Right atrium auricular region (tissue), 2 donors: ENCODE data around the gene AKAP13. TPM values are rescaled to one million over a fixed set of nuclear protein-coding genes. Genes with fewer than 3 reads are reported as not detected.

Source experiments
- DNase-seq: peaks from one replicate; pipeline ENCODE4 v3.0.0-alpha.2; 2019; ENCODE audit warnings: low spot score
- H3K27ac ChIP-seq, 2 donors: fragments of 200-600 bp; sonication (generic); 1 replicate in 1 of 2; 2 replicates in 1 of 2; pipeline ENCODE4 v1.5.1; 2016 to 2019
- H3K27me3 ChIP-seq, 2 donors: fragments of 200-600 bp; sonication (generic); one replicate each; pipeline versions ENCODE4 v1.5.1 to v1.6.0; 2017 to 2019
- H3K36me3 ChIP-seq: fragments of 200-600 bp; sonication (generic); one replicate; pipeline ENCODE4 v1.5.1; 2016
- H3K4me1 ChIP-seq, 2 donors: fragments of 200-600 bp; sonication (generic); one replicate each; pipeline versions ENCODE4 v1.5.1 to v1.6.0; 2017 to 2019
- H3K4me3 ChIP-seq, 2 donors: fragments of 200-600 bp; sonication (generic); 1 replicate in 1 of 2; 2 replicates in 1 of 2; pipeline ENCODE4 v1.5.1; 2017 to 2019; ENCODE audit warnings: mild to moderate bottlenecking in 1 of 2, moderate library complexity in 1 of 2
- H3K9me3 ChIP-seq, 2 donors: fragments of 200-600 bp; sonication (generic); one replicate each; pipeline ENCODE4 v1.5.1; 2019
- total RNA-seq, 2 donors: library from RNA; depleted of rRNA; stranded (reverse); fragments of >200 nt; gene quantifications; one replicate each; pipeline ENCODE4 v1.1.0, GENCODE V29; 2016
- TF ChIP-seq, protein P1 (sequence below), 2 donors: fragments of 200-600 bp; sonication (generic); IDR thresholded peaks; one replicate each; pipeline ENCODE4 v1.5.1; 2019; ENCODE audit warnings: antibody characterized with exemption in 2 of 2

The AKAP13 gene
- total RNA-seq, 2 donors from 2014 or later, result 293 to 339 TPM

DNA sequence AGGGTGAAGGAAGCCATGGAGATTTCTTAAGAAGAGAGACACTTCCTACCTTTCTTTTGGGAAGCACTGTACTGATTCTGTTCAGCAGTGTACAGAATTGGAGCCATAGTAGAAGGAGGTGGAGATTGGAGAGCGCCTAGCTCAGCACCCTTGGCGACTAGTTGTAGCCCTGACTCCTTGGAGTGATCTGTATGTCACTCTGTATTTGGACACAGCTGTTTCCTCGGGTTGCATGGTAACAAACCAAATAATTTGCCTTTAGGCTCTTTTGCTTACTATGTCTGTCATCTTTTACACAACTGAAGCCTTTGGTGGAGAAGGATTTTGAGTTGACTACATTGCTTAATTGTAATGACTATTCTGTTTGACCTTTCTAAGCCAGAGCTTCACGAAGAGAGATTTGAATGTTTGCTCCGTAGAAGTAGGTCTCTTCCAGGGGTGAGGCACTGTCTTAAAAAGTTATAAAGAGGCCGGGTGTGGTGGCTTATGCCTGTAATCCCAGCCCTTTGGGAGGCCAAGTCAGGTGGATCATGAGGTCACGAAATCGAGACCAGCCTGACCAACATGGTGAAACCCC is 77.1 kb downstream of the AKAP13 start:
- TF ChIP-seq, protein P1, sequence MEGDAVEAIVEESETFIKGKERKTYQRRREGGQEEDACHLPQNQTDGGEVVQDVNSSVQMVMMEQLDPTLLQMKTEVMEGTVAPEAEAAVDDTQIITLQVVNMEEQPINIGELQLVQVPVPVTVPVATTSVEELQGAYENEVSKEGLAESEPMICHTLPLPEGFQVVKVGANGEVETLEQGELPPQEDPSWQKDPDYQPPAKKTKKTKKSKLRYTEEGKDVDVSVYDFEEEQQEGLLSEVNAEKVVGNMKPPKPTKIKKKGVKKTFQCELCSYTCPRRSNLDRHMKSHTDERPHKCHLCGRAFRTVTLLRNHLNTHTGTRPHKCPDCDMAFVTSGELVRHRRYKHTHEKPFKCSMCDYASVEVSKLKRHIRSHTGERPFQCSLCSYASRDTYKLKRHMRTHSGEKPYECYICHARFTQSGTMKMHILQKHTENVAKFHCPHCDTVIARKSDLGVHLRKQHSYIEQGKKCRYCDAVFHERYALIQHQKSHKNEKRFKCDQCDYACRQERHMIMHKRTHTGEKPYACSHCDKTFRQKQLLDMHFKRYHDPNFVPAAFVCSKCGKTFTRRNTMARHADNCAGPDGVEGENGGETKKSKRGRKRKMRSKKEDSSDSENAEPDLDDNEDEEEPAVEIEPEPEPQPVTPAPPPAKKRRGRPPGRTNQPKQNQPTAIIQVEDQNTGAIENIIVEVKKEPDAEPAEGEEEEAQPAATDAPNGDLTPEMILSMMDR (IDR thresholded peaks at IDR 0.05), result no peak
- no peaks in the 10 kb centered on the region for H3K36me3 ChIP-seq
- H3K27ac ChIP-seq, result peak overlapping the region; percentile 0 to 36
- H3K4me3 ChIP-seq, result no peak overlapping the region
- peaks cover 0 to 70% of the 10 kb centered on the region in 2 donors for H3K4me1 ChIP-seq
- no peaks in the 10 kb centered on the region for H3K9me3 ChIP-seq
- DNase-seq, result no peak
- no peaks in the 10 kb centered on the region for H3K27me3 ChIP-seq

DNA sequence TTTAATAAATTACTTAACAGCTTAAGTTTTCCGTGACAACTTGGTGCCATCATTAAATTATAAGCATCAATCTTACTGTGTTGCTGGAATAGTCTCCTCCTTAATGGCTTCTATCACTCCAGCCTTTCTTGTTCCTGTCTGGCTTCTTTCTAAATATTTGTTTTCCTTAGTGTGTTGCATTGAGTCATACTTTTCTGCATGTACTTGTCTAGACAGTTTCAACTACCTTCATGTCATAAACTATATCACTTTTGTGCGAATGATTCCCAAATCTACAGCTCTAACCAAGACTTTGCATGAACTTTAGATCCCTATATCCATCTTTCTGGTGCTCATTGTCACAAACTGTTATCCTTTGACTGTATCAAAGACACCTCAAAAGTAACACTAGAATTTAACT is 78.4 kb downstream of the AKAP13 start:
- Histone ChIP-seq H3K4me1 (peaks cover 0 to 65% of the 10 kb centered on the region in 2 donors), H3K27me3 (no peaks in the 10 kb centered on the region), H3K36me3 (no peaks in the 10 kb centered on the region), H3K27ac (no peak overlapping the region), H3K4me3 (no peak overlapping the region), H3K9me3 (no peaks in the 10 kb centered on the region)
- no peak for DNase-seq
- TF ChIP-seq, protein P1 (IDR thresholded peaks at IDR 0.05), result no peak

- peaks cover 0 to 48% of the 10 kb centered on the region in 2 donors for H3K4me1 ChIP-seq
- TF ChIP-seq, protein P1 (IDR thresholded peaks at IDR 0.05), result no peak
- no peak for DNase-seq
- H3K27ac ChIP-seq, result peak overlapping the region in 1 of 2 donors; percentile 24
- H3K27me3 ChIP-seq, result no peaks in the 10 kb centered on the region
- H3K36me3 ChIP-seq, result no peaks in the 10 kb centered on the region
- no peaks in the 10 kb centered on the region for H3K9me3 ChIP-seq
- no peak overlapping the region for H3K4me3 ChIP-seq
Measured at GRCh38 chr15:85462029-85462428, 81.6 kb downstream of the AKAP13 start.

- no peak overlapping the region for H3K4me3 ChIP-seq
- no peaks in the 10 kb centered on the region for H3K27me3 ChIP-seq
- H3K9me3 ChIP-seq, result no peaks in the 10 kb centered on the region
- peaks cover 0 to 44% of the 10 kb centered on the region in 2 donors for H3K4me1 ChIP-seq
- TF ChIP-seq, protein P1 (IDR thresholded peaks at IDR 0.05), result no peak
- DNase-seq, result no peak
- H3K36me3 ChIP-seq, result no peaks in the 10 kb centered on the region
- peak overlapping the region; percentile 58 to 72 for H3K27ac ChIP-seq
Measured at GRCh38 chr15:85463276-85463892, 83.0 kb downstream of the AKAP13 start.

DNA sequence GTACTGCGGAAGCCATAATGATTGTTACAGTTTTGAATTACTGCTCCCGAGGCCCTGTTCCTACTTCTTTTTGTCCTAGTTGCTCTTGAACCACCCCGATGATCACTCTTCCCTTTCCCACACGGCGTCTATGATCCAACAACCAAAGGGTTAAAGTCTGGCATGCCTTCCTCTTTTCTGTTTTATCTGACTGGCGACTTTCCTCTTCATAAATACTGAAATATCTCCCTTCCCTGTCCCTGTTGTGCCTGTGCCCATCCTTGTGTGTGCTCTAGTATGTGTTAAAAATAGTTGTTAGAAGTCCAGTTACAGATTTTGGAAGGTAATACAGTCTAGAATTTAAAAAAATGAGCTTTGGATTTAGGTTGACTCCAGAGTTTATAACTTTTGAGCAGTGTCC is 83.6 kb downstream of the AKAP13 start:
- Histone ChIP-seq H3K9me3 (no peaks in the 10 kb centered on the region), H3K27ac (peak overlapping the region; percentile 58 to 72), H3K4me1 (peaks cover 0 to 50% of the 10 kb centered on the region in 2 donors), H3K36me3 (no peaks in the 10 kb centered on the region), H3K27me3 (no peaks in the 10 kb centered on the region), H3K4me3 (no peak overlapping the region)
- TF ChIP-seq, protein P1 (IDR thresholded peaks at IDR 0.05), result no peak
- DNase-seq, result no peak
